Memory B cell (primary cell): ENCODE results near the gene PTPRD.

ENCODE experiments used
- ATAC-seq: fragments of 150-1000 bp; cut with Tn5 transposase; 2 replicates; pipeline ENCODE4 v1.10.0; 2021; ENCODE audit warnings: low read depth, mild to moderate bottlenecking, moderate library complexity
- DNase-seq, 2 donors: peaks; one replicate each; pipeline ENCODE4 v3.0.0; 2022; ENCODE audit warnings: low spot score in 2 of 2
- H3K27ac Mint-ChIP-seq: one replicate; pipeline ENCODE4 v1.8.0; 2022; ENCODE audit warnings: mild to moderate bottlenecking, moderate library complexity, mixed read lengths
- H3K27me3 Mint-ChIP-seq: one replicate; pipeline ENCODE4 v1.8.0; 2022; ENCODE audit warnings: mixed read lengths
- H3K36me3 Mint-ChIP-seq: one replicate; pipeline ENCODE4 v1.8.0; 2022; ENCODE audit warnings: mild to moderate bottlenecking, mixed read lengths
- H3K4me1 Mint-ChIP-seq: one replicate; pipeline ENCODE4 v1.8.0; 2022; ENCODE audit warnings: mixed read lengths
- H3K4me3 Mint-ChIP-seq: one replicate; pipeline ENCODE4 v1.8.0; 2022; ENCODE audit warnings: mild to moderate bottlenecking, moderate library complexity, mixed read lengths
- H3K9me3 Mint-ChIP-seq: one replicate; pipeline ENCODE4 v1.8.0; 2022; ENCODE audit warnings: mixed read lengths

The PTPRD gene

GRCh38 chr9:10612641-10613398 lies at the start of gene PTPRD:
PTPRD (minus strand) TSS chr9:10613002.
- H3K27me3 Mint-ChIP-seq = peaks cover 10% of the 10 kb centered on the region
- peak; percentile 32 for ATAC-seq
- DNase-seq = no peak
- peaks cover 5% of the 10 kb centered on the region for H3K4me1 Mint-ChIP-seq
- H3K9me3 Mint-ChIP-seq = peaks cover 4% of the 10 kb centered on the region
- no peak within 1 kb of the TSS for H3K27ac Mint-ChIP-seq
- peak within 1 kb of the TSS; percentile 71 for H3K4me3 Mint-ChIP-seq
- no peaks in the 10 kb centered on the region for H3K36me3 Mint-ChIP-seq

- no peaks in the 10 kb centered on the region for H3K27me3 Mint-ChIP-seq
- no peak overlapping the region for H3K4me3 Mint-ChIP-seq
- peaks cover 3% of the 10 kb centered on the region for H3K9me3 Mint-ChIP-seq
- H3K36me3 Mint-ChIP-seq = no peaks in the 10 kb centered on the region
- no peak for DNase-seq
- no peak for ATAC-seq
- no peaks in the 10 kb centered on the region for H3K4me1 Mint-ChIP-seq
- H3K27ac Mint-ChIP-seq = no peak overlapping the region
Observed at GRCh38 chr9:10661994-10662393, 49.2 kb upstream of the PTPRD start.

GRCh38 chr9:10661376-10661775 lies 48.6 kb upstream of the PTPRD start:
- Mint-ChIP-seq H3K4me3 (no peak overlapping the region), H3K36me3 (no peaks in the 10 kb centered on the region), H3K4me1 (no peaks in the 10 kb centered on the region), H3K27me3 (no peaks in the 10 kb centered on the region), H3K27ac (no peak overlapping the region), H3K9me3 (peaks cover 3% of the 10 kb centered on the region)
- DNase-seq (no peak), ATAC-seq (no peak)

- ATAC-seq = no peak
- H3K4me1 Mint-ChIP-seq = no peaks in the 10 kb centered on the region
- no peaks in the 10 kb centered on the region for H3K36me3 Mint-ChIP-seq
Observed at GRCh38 chr9:10651012-10651411, 38.2 kb upstream of the PTPRD start.

GRCh38 chr9:10649076-10649475 lies 36.3 kb upstream of the PTPRD start:
- Mint-ChIP-seq H3K27ac (no peak overlapping the region), H3K9me3 (peaks cover 8% of the 10 kb centered on the region), H3K4me3 (no peak overlapping the region), H3K27me3 (no peaks in the 10 kb centered on the region), H3K36me3 (no peaks in the 10 kb centered on the region), H3K4me1 (no peaks in the 10 kb centered on the region)
- no peak for DNase-seq
- no peak for ATAC-seq

More at GRCh38 chr9:10651012-10651411, 38.2 kb upstream of the PTPRD start:
- no peak for DNase-seq
- Mint-ChIP-seq H3K27ac (no peak overlapping the region), H3K4me3 (no peak overlapping the region), H3K9me3 (peaks cover 10% of the 10 kb centered on the region), H3K27me3 (no peaks in the 10 kb centered on the region)

- no peak for ATAC-seq
- no peak overlapping the region for H3K27ac Mint-ChIP-seq
Observed at GRCh38 chr9:10633785-10634184, 21.0 kb upstream of the PTPRD start.

GRCh38 chr9:10614196-10614800 lies 1.5 kb upstream of the PTPRD start:
- Mint-ChIP-seq H3K27me3 (peaks cover 10% of the 10 kb centered on the region), H3K9me3 (peaks cover 4% of the 10 kb centered on the region), H3K4me1 (peaks cover 5% of the 10 kb centered on the region), H3K36me3 (no peaks in the 10 kb centered on the region), H3K27ac (no peak overlapping the region), H3K4me3 (no peak overlapping the region)
- no peak for ATAC-seq
- DNase-seq = no peak

More at GRCh38 chr9:10633785-10634184, 21.0 kb upstream of the PTPRD start:
- Mint-ChIP-seq H3K4me1 (no peaks in the 10 kb centered on the region), H3K27me3 (no peaks in the 10 kb centered on the region), H3K9me3 (no peaks in the 10 kb centered on the region), H3K4me3 (no peak overlapping the region), H3K36me3 (no peaks in the 10 kb centered on the region)
- no peak for DNase-seq

- no peak overlapping the region for H3K27ac Mint-ChIP-seq
- no peak for DNase-seq
- H3K27me3 Mint-ChIP-seq = peaks cover 10% of the 10 kb centered on the region
- no peak overlapping the region for H3K4me3 Mint-ChIP-seq
- no peak for ATAC-seq
- no peaks in the 10 kb centered on the region for H3K36me3 Mint-ChIP-seq
- H3K4me1 Mint-ChIP-seq = peaks cover 5% of the 10 kb centered on the region
- peaks cover 4% of the 10 kb centered on the region for H3K9me3 Mint-ChIP-seq
Observed at GRCh38 chr9:10613419-10613818, 617 bp upstream of the PTPRD start.

GRCh38 chr9:10605388-10605787 lies 7.4 kb downstream of the PTPRD start:
- Mint-ChIP-seq H3K9me3 (peaks cover 1% of the 10 kb centered on the region), H3K27ac (no peak overlapping the region)
- ATAC-seq = no peak

GRCh38 chr9:10604927-10605326 lies 7.9 kb downstream of the PTPRD start:
- Mint-ChIP-seq H3K27me3 (no peaks in the 10 kb centered on the region), H3K36me3 (no peaks in the 10 kb centered on the region), H3K9me3 (peaks cover 1% of the 10 kb centered on the region), H3K4me1 (no peaks in the 10 kb centered on the region), H3K4me3 (no peak overlapping the region), H3K27ac (no peak overlapping the region)
- no peak for ATAC-seq
- no peak for DNase-seq

More at GRCh38 chr9:10605388-10605787, 7.4 kb downstream of the PTPRD start:
- Mint-ChIP-seq H3K36me3 (no peaks in the 10 kb centered on the region), H3K27me3 (no peaks in the 10 kb centered on the region), H3K4me1 (no peaks in the 10 kb centered on the region), H3K4me3 (no peak overlapping the region)
- DNase-seq = no peak

GRCh38 chr9:10597801-10598200 lies 15.0 kb downstream of the PTPRD start:
- ATAC-seq (no peak), DNase-seq (no peak)
- H3K36me3 Mint-ChIP-seq = no peaks in the 10 kb centered on the region
- no peaks in the 10 kb centered on the region for H3K4me1 Mint-ChIP-seq
- no peak overlapping the region for H3K4me3 Mint-ChIP-seq
- H3K27ac Mint-ChIP-seq = no peak overlapping the region
- H3K27me3 Mint-ChIP-seq = no peaks in the 10 kb centered on the region
- no peaks in the 10 kb centered on the region for H3K9me3 Mint-ChIP-seq

GRCh38 chr9:10594482-10594881 lies 18.3 kb downstream of the PTPRD start:
- no peaks in the 10 kb centered on the region for H3K36me3 Mint-ChIP-seq
- H3K9me3 Mint-ChIP-seq = peaks cover under 1% of the 10 kb centered on the region
- ATAC-seq = no peak
- H3K27me3 Mint-ChIP-seq = no peaks in the 10 kb centered on the region
- H3K4me1 Mint-ChIP-seq = no peaks in the 10 kb centered on the region
- H3K4me3 Mint-ChIP-seq = no peak overlapping the region
- DNase-seq = no peak
- no peak overlapping the region for H3K27ac Mint-ChIP-seq

- Mint-ChIP-seq H3K27me3 (no peaks in the 10 kb centered on the region), H3K36me3 (no peaks in the 10 kb centered on the region), H3K4me3 (no peak overlapping the region), H3K9me3 (peaks cover 8% of the 10 kb centered on the region), H3K4me1 (no peaks in the 10 kb centered on the region), H3K27ac (no peak overlapping the region)
- no peak for DNase-seq
- no peak for ATAC-seq
Observed at GRCh38 chr9:10586407-10586806, 26.4 kb downstream of the PTPRD start.

GRCh38 chr9:10571699-10572098 lies 41.1 kb downstream of the PTPRD start:
- H3K4me1 Mint-ChIP-seq = no peaks in the 10 kb centered on the region
- DNase-seq = no peak
- H3K36me3 Mint-ChIP-seq = no peaks in the 10 kb centered on the region

GRCh38 chr9:10566848-10567247 lies 46.0 kb downstream of the PTPRD start:
- H3K4me1 Mint-ChIP-seq = no peaks in the 10 kb centered on the region
- no peak overlapping the region for H3K27ac Mint-ChIP-seq
- DNase-seq = no peak
- no peak for ATAC-seq
- no peak overlapping the region for H3K4me3 Mint-ChIP-seq
- no peaks in the 10 kb centered on the region for H3K27me3 Mint-ChIP-seq
- peaks cover 4% of the 10 kb centered on the region for H3K9me3 Mint-ChIP-seq
- H3K36me3 Mint-ChIP-seq = no peaks in the 10 kb centered on the region

More at GRCh38 chr9:10571699-10572098, 41.1 kb downstream of the PTPRD start:
- H3K4me3 Mint-ChIP-seq = no peak overlapping the region
- H3K27me3 Mint-ChIP-seq = no peaks in the 10 kb centered on the region
- no peaks in the 10 kb centered on the region for H3K9me3 Mint-ChIP-seq
- no peak overlapping the region for H3K27ac Mint-ChIP-seq
- ATAC-seq = no peak
